GM12878 (cell line): Measurements from ENCODE around the gene CNN1. TPM values are rescaled to one million over a fixed set of nuclear protein-coding genes. Genes with fewer than 3 reads are reported as not detected.

ENCODE experiments used
- ATF7 ChIP-seq: fragments of 450-650 bp; IDR thresholded peaks from 2 replicates; pipeline ENCODE4 v1.6.1; 2016; ENCODE audit warnings: low read depth, mild to moderate bottlenecking
- CREM ChIP-seq: IDR thresholded peaks from 2 replicates; pipeline ENCODE4 v1.6.1; 2014; ENCODE audit warnings: antibody characterized with exemption, low read depth
- EGR1 ChIP-seq, 2 experiments: IDR thresholded peaks; 1 replicate in 1 of 2; 2 replicates in 1 of 2; pipeline ENCODE4 v1.6.1; 2011 to 2012; ENCODE audit warnings: low read depth in 2 of 2, low read length in 2 of 2, borderline replicate concordance in 1 of 2, mild to moderate bottlenecking in 1 of 2, moderate library complexity in 1 of 2
- ESRRA ChIP-seq: IDR thresholded peaks from 2 replicates; pipeline ENCODE4 v1.6.1; 2012; ENCODE audit warnings: mild to moderate bottlenecking, low read length, improper control_type of control experiment
- FOS ChIP-seq: IDR thresholded peaks from 3 replicates; pipeline ENCODE4 v1.6.1; 2011; ENCODE audit warnings: borderline replicate concordance; ENCODE audit not compliant: insufficient read length; ENCODE audit errors: extremely low read depth
- GABPA ChIP-seq: IDR thresholded peaks from 2 replicates; pipeline ENCODE4 v1.6.1; 2014; ENCODE audit warnings: antibody characterized with exemption, low read depth, mild to moderate bottlenecking, inconsistent platforms
- HCFC1 ChIP-seq: fragments of 150-350 bp; IDR thresholded peaks from 2 replicates; pipeline ENCODE4 v1.6.1; 2014; ENCODE audit warnings: low read length
- HDAC2 ChIP-seq: fragments of 200-600 bp; sonication (generic); IDR thresholded peaks from 2 replicates; pipeline ENCODE4 v1.6.1; 2017
- IRF4 ChIP-seq: IDR thresholded peaks from 2 replicates; pipeline ENCODE4 v1.6.1; 2011; ENCODE audit warnings: low read depth, low read length
- NR2C1 ChIP-seq: fragments of 450-650 bp; IDR thresholded peaks from 2 replicates; pipeline ENCODE4 v1.6.1; 2017; ENCODE audit warnings: antibody characterized with exemption, mild to moderate bottlenecking, moderate library complexity
- POU2F2 ChIP-seq: IDR thresholded peaks from 3 replicates; pipeline ENCODE4 v1.6.1; 2011; ENCODE audit warnings: low read depth, mild to moderate bottlenecking, low read length, borderline replicate concordance
- RFX5 ChIP-seq: IDR thresholded peaks from 2 replicates; pipeline ENCODE4 v1.6.1; 2011; ENCODE audit warnings: low read depth, low read length, improper control_type of control experiment
- RUNX3 ChIP-seq: IDR thresholded peaks from 2 replicates; pipeline ENCODE4 v1.6.1; 2012; ENCODE audit warnings: low read length, inconsistent platforms
- SREBF1 ChIP-seq: IDR thresholded peaks from 2 replicates; pipeline ENCODE4 v1.6.1; 2012; ENCODE audit warnings: mild to moderate bottlenecking, low read length
- WRNIP1 ChIP-seq: IDR thresholded peaks from 2 replicates; pipeline ENCODE4 v1.6.1; 2011; ENCODE audit warnings: low read depth, low read length, improper control_type of control experiment, borderline replicate concordance
- ZNF274 ChIP-seq: IDR thresholded peaks from one replicate; pipeline ENCODE4 v1.8.0; 2011; ENCODE audit not compliant: insufficient read length, insufficient read depth
- polyA plus RNA-seq, 11 experiments: library from polyadenylated mRNA; depleted of rRNA in 4 of 11; unstranded in 6 of 11; stranded (reverse) in 5 of 11; fragments of >200 nt; fragmentation: Nextera tagmentation in 4 of 11; fragmentation: Illumina TruSeq in 1 of 11; extraction: Ambion mirVana in 4 of 11; extraction: Trizol in 1 of 11; gene quantifications; 1 replicate in 1 of 11; 2 replicates in 10 of 11; pipeline versions ENCODE4 v1.2.1 to v1.2.3, GENCODE V29; 2011 to 2016; ENCODE audit warnings: inconsistent platforms in 2 of 11, missing spikeins in 2 of 11, low read depth in 1 of 11
- total RNA-seq, 4 experiments: library from RNA; depleted of rRNA in 3 of 4; stranded (reverse); fragments of >200 nt in 3 of 4; fragmentation: Illumina TruSeq in 1 of 4; extraction: Trizol in 1 of 4; gene quantifications; 2 replicates each; pipeline versions ENCODE4 v1.2.1 to v1.2.3, GENCODE V29; 2013 to 2021
- TF ChIP-seq, protein P1 (sequence below): IDR thresholded peaks from 2 replicates; pipeline ENCODE4 v1.6.1; 2011; ENCODE audit warnings: low read depth, low read length, improper control_type of control experiment, borderline replicate concordance
- TF ChIP-seq, protein P2 (sequence below): IDR thresholded peaks from 2 replicates; pipeline ENCODE4 v1.6.1; 2011; ENCODE audit warnings: borderline replicate concordance, low read depth, mild to moderate bottlenecking, moderate library complexity, low read length; ENCODE audit not compliant: insufficient read depth, poor library complexity, severe bottlenecking
- TF ChIP-seq, protein P3 (sequence below): fragments of 450-650 bp; formaldehyde crosslinking; IDR thresholded peaks from 2 replicates; pipeline ENCODE4 v1.4.0; 2022; ENCODE audit warnings: mild to moderate bottlenecking, moderate library complexity
- TF ChIP-seq, protein P4 (sequence below): IDR thresholded peaks from 2 replicates; pipeline ENCODE4 v1.6.1; 2012; ENCODE audit warnings: low read depth, low read length, improper control_type of control experiment
- TF ChIP-seq, protein P5 (sequence below): fragments of 450-650 bp; formaldehyde crosslinking; IDR thresholded peaks from 2 replicates; pipeline ENCODE4 v1.4.0; 2020; ENCODE audit warnings: mild to moderate bottlenecking, moderate library complexity
- TF ChIP-seq, protein P6 (sequence below): IDR thresholded peaks from 2 replicates; pipeline ENCODE4 v1.6.1; 2012; ENCODE audit warnings: low read depth, low read length, improper control_type of control experiment

Gene CNN1
- total and polyA plus RNA-seq, 10 of the 15 experiments (the other 5 are each of a cell fraction or from before 2014, with no cell fraction given): 0.03 to 0.58 (median 0.22) TPM; not detected in 1

DNA sequence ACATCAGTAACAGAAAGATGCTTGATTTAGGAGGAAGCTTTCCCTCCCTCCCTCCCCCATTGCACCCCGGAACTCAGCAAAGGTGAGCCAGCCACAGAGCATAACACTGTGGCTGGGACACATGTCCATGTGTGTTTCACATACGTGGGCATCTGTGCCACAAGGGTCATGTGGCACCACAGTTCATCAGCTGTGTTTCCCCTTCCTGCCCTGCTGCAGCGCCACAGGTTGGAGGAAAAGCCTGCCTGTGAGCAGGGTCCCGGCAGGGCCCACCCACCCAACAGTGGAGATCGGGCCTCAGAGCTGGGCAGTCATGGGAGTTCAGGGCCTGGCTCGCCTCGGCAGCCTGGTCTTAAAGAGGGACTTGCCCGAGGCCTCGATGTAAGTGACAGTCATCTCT lies 36.0 kb downstream of the CNN1 start (continued):
- TF ChIP-seq, protein P1, sequence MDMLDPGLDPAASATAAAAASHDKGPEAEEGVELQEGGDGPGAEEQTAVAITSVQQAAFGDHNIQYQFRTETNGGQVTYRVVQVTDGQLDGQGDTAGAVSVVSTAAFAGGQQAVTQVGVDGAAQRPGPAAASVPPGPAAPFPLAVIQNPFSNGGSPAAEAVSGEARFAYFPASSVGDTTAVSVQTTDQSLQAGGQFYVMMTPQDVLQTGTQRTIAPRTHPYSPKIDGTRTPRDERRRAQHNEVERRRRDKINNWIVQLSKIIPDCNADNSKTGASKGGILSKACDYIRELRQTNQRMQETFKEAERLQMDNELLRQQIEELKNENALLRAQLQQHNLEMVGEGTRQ: peak; percentile 40
- TF ChIP-seq HCFC1: no peak
- no peak for TF ChIP-seq HDAC2
- TF ChIP-seq, protein P2, sequence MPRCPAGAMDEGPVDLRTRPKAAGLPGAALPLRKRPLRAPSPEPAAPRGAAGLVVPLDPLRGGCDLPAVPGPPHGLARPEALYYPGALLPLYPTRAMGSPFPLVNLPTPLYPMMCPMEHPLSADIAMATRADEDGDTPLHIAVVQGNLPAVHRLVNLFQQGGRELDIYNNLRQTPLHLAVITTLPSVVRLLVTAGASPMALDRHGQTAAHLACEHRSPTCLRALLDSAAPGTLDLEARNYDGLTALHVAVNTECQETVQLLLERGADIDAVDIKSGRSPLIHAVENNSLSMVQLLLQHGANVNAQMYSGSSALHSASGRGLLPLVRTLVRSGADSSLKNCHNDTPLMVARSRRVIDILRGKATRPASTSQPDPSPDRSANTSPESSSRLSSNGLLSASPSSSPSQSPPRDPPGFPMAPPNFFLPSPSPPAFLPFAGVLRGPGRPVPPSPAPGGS: no peak
- TF ChIP-seq, protein P3, sequence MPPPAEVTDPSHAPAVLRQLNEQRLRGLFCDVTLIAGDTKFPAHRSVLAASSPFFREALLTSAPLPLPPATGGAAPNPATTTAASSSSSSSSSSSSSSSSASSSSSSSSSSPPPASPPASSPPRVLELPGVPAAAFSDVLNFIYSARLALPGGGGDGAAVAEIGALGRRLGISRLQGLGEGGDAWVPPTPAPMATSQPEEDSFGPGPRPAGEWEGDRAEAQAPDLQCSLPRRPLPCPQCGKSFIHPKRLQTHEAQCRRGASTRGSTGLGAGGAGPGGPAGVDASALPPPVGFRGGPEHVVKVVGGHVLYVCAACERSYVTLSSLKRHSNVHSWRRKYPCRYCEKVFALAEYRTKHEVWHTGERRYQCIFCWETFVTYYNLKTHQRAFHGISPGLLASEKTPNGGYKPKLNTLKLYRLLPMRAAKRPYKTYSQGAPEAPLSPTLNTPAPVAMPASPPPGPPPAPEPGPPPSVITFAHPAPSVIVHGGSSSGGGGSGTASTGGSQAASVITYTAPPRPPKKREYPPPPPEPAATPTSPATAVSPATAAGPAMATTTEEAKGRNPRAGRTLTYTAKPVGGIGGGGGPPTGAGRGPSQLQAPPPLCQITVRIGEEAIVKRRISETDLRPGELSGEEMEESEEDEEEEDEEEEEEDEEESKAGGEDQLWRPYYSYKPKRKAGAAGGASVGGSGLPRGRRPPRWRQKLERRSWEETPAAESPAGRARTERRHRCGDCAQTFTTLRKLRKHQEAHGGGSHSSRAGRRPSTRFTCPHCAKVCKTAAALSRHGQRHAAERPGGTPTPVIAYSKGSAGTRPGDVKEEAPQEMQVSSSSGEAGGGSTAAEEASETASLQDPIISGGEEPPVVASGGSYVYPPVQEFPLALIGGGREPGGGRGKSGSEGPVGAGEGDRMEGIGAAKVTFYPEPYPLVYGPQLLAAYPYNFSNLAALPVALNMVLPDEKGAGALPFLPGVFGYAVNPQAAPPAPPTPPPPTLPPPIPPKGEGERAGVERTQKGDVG (CRISPR knock-in tag): no peak
- TF ChIP-seq, protein P4, sequence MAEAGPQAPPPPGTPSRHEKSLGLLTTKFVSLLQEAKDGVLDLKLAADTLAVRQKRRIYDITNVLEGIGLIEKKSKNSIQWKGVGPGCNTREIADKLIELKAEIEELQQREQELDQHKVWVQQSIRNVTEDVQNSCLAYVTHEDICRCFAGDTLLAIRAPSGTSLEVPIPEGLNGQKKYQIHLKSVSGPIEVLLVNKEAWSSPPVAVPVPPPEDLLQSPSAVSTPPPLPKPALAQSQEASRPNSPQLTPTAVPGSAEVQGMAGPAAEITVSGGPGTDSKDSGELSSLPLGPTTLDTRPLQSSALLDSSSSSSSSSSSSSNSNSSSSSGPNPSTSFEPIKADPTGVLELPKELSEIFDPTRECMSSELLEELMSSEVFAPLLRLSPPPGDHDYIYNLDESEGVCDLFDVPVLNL: no peak
- TF ChIP-seq CREM: no peak
- no peak for TF ChIP-seq ZNF274
- peak; percentile 19; the same call in 1 of the 2 replicates for TF ChIP-seq RUNX3
- no peak for TF ChIP-seq ATF7
- TF ChIP-seq WRNIP1: no peak
- TF ChIP-seq IRF4: 0 out of 2 replicates have a peak, but pooled peaks have one; percentile 14
- TF ChIP-seq, protein P5, sequence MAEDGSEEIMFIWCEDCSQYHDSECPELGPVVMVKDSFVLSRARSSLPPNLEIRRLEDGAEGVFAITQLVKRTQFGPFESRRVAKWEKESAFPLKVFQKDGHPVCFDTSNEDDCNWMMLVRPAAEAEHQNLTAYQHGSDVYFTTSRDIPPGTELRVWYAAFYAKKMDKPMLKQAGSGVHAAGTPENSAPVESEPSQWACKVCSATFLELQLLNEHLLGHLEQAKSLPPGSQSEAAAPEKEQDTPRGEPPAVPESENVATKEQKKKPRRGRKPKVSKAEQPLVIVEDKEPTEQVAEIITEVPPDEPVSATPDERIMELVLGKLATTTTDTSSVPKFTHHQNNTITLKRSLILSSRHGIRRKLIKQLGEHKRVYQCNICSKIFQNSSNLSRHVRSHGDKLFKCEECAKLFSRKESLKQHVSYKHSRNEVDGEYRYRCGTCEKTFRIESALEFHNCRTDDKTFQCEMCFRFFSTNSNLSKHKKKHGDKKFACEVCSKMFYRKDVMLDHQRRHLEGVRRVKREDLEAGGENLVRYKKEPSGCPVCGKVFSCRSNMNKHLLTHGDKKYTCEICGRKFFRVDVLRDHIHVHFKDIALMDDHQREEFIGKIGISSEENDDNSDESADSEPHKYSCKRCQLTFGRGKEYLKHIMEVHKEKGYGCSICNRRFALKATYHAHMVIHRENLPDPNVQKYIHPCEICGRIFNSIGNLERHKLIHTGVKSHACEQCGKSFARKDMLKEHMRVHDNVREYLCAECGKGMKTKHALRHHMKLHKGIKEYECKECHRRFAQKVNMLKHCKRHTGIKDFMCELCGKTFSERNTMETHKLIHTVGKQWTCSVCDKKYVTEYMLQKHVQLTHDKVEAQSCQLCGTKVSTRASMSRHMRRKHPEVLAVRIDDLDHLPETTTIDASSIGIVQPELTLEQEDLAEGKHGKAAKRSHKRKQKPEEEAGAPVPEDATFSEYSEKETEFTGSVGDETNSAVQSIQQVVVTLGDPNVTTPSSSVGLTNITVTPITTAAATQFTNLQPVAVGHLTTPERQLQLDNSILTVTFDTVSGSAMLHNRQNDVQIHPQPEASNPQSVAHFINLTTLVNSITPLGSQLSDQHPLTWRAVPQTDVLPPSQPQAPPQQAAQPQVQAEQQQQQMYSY (CRISPR knock-in tag): no peak
- no peak for TF ChIP-seq RFX5
- TF ChIP-seq, protein P6, sequence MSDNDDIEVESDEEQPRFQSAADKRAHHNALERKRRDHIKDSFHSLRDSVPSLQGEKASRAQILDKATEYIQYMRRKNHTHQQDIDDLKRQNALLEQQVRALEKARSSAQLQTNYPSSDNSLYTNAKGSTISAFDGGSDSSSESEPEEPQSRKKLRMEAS: no peak
- no peak for TF ChIP-seq GABPA
- TF ChIP-seq POU2F2: no peak; the same call in 2 of the 3 replicates
- TF ChIP-seq SREBF1: no peak
- no peak for TF ChIP-seq NR2C1
- TF ChIP-seq EGR1 (IDR thresholded peaks at IDR 0.05; ENCODE audit: borderline replicate concordance in 1 of 2, low read depth in 2 of 2, low read length in 2 of 2): no peak
- TF ChIP-seq ESRRA: no peak
- no peak for TF ChIP-seq FOS
